HG03097 (cell line): ENCODE data around the gene PRXL2A.

Experiments
- ATAC-seq: cut with Tn5 transposase; IDR thresholded peaks from one replicate; pipeline ENCODE4 v1.9.1; 2021; ENCODE audit not compliant: unreplicated experiment, low FRiP score

Gene PRXL2A

GRCh38 chr10:80459047-80459865 lies 50.9 kb downstream of the PRXL2A start:
- peak; percentile 49 for ATAC-seq

GRCh38 chr10:80460399-80461207 lies 52.3 kb downstream of the PRXL2A start:
- no peak for ATAC-seq

- no peak for ATAC-seq
Observed at GRCh38 chr10:80461208-80462183, 53.1 kb downstream of the PRXL2A start.

GRCh38 chr10:80462299-80462980 lies 54.1 kb downstream of the PRXL2A start:
- no peak for ATAC-seq

GRCh38 chr10:80462981-80463741 lies 54.8 kb downstream of the PRXL2A start:
- no peak for ATAC-seq

GRCh38 chr10:80463868-80464267 lies 55.5 kb downstream of the PRXL2A start:
- no peak for ATAC-seq

- ATAC-seq = no peak
Observed at GRCh38 chr10:80464557-80465450, 56.5 kb downstream of the PRXL2A start.

GRCh38 chr10:80465451-80465835 lies 57.1 kb downstream of the PRXL2A start:
- no peak for ATAC-seq

GRCh38 chr10:80465839-80466590 lies 57.7 kb downstream of the PRXL2A start:
- peak; percentile 37 for ATAC-seq

GRCh38 chr10:80466724-80467326 lies 58.5 kb downstream of the PRXL2A start:
- ATAC-seq = no peak

GRCh38 chr10:80468002-80468401 lies 59.7 kb downstream of the PRXL2A start:
- ATAC-seq = no peak

GRCh38 chr10:80468806-80469421 lies 60.6 kb downstream of the PRXL2A start:
- ATAC-seq = no peak

GRCh38 chr10:80470266-80470665 lies 61.9 kb downstream of the PRXL2A start:
- ATAC-seq = no peak

GRCh38 chr10:80471001-80471400 lies 62.6 kb downstream of the PRXL2A start:
- ATAC-seq = no peak

GRCh38 chr10:80471715-80472233 lies 63.4 kb downstream of the PRXL2A start:
- peak; percentile 44 for ATAC-seq

GRCh38 chr10:80472234-80473095 lies 64.1 kb downstream of the PRXL2A start:
- peak; percentile 93 for ATAC-seq
